Suppressor macrophage treated with lipopolysaccharide for 4 hours (primary cell): ENCODE data around the gene CAMTA1.
A peak's percentile ranks its signal among the peaks of the same experiment; 100 is the strongest.
"Not testable (repeated sequence)": the region's sequence is repeated elsewhere in the genome, so short reads cannot be mapped to it uniquely, and the experiment has no call there.

Experiments
- DNase-seq: peaks from one replicate; pipeline ENCODE4 v3.0.0-alpha.2; 2020

CAMTA1 gene

GRCh38 chr1:6810146-6810734 is 25.0 kb downstream of the CAMTA1 start:
- DNase-seq = not testable (repeated sequence)

- no peak for DNase-seq
Observed at GRCh38 chr1:6811583-6811982, 26.3 kb downstream of the CAMTA1 start.

DNA sequence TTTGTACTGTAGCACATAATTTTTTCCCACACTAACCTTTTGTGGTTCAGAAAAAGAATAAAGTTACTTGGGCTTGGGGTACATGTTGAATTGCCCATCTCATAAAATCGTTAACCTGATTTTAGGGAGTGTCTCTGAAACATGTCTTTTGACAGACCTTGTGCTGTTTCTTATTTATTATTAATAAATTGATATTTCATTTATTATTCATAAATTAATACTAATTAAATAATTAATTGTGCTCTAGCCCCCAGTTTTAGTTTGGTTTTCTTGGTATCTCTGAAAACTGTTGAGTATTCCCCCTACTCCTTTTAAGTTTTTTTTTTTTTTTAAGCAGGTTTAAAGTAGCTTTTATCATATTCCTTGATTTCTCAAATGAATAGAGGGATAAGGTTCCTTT is 27.9 kb downstream of the CAMTA1 start:
- no peak for DNase-seq

- peak; percentile 25 for DNase-seq
Observed at GRCh38 chr1:6815726-6816125, 30.5 kb downstream of the CAMTA1 start.

- no peak for DNase-seq
Observed at GRCh38 chr1:6819246-6820040, 34.2 kb downstream of the CAMTA1 start.

- DNase-seq = no peak
Observed at GRCh38 chr1:6820899-6821298, 35.6 kb downstream of the CAMTA1 start.

DNA sequence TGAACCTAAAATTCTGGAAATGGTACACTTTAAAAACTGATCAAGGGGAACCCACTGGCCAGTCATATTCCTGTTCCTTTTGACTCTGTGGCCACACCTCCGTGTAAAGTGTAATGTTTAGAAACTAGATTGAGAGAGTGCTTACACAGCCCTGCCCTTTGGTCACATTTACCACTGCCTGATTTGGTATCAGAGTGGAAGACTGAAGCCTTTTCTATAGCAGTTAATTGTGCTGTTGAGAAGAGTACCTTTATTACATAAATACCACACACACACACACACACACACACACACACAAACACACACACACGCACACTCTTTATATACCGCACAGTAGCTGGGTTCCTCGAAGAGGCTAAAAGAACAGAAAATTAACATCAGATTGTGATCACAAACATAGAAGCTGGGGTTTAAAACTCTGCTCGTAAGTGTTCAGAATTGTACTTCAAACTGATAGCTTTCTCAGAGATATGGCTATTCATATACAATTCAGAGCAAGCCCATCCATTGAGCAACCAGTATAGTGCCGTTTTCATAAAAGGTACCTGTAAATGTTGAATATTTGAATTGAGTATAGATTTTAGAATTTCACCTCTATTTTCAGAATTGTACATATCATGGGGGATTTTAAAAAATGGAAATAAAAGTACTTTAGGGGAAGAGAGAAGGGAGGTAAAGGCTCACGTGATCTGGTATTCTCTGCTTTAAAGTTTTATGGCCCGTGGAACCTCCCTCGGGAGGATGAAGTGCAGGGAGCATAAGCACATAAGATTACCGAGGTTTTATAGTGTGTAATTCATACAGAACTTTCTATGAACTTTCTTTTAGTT is 37.5 kb downstream of the CAMTA1 start:
- no peak for DNase-seq

GRCh38 chr1:6823793-6824192 is 38.5 kb downstream of the CAMTA1 start:
- DNase-seq = no peak

DNA sequence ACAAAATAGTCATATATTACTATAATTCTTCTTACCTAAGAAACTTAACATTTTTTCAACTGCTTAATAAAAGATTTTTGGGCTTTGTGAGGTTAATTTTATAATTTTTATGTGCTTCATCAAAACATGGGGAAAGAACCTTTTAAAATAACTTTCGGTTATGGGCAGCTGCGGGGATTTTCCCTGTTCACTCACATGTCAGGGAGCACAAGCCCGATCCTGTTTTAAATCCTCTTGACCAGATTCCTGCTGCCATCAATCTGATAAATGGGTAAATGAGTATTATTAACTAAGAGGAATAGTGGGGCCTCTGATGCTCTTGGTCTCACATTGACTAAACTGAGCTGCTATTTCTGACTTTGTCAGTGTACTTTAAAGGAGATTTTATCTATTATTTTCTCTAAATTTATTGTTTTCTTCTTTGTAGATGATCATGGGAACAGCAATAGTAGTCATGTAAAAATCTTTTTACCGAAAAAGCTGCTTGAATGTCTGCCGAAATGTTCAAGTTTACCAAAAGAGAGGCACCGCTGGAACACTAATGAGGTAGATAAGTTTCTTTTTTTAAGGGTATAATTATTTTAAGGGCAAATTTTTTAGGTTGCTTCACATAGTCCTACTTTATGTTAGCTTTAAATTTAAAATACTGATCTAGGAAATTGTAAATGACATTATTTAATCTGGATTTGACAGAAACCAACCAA is 39.6 kb downstream of the CAMTA1 start:
- DNase-seq = no peak

DNA sequence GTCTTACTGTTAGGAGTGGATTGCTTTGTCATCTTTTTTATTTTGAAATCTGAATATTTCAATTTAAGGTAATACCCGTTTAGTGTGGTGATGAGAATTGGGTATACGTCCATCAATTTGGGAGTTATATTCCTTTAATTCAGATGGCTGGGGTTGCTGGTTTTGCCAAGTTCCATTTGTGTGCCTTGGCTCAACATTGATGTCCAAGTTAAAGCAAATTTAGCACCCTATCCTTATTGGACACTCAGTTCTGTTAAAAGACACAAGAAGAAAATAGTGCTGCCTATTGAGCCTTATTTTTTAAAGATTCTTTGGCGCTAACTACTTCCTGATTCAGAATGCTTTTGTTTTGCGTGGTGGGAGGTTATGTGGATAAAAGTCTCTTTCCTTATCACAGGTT is 40.6 kb downstream of the CAMTA1 start:
- no peak for DNase-seq

- no peak for DNase-seq
Observed at GRCh38 chr1:6827079-6827478, 41.8 kb downstream of the CAMTA1 start.

DNA sequence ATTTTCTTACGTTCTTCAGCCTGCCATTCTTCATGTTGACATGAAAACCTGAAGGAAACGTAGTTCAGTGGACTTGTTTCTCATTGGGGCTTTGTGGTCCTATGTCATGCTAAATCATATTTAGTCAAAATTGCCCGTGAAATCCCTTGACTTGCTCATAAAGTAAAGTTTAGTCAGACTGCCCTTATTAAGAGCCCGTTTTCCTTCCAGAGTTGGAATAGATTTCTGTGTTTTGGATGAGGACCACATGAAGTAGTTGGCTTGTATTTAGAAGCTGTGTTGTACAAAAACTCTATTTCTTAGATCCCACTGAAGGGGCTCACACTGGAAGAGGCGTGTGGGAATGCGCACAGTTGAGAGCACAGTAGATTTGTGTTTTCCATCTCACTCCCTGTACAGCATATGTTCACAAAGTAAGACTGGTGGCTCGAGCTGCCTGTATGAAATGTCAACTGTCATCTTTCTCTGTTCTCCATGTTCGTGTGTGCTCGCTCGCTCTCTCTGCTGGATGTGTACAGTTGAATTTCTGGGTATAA is 42.4 kb downstream of the CAMTA1 start:
- DNase-seq = no peak

DNA sequence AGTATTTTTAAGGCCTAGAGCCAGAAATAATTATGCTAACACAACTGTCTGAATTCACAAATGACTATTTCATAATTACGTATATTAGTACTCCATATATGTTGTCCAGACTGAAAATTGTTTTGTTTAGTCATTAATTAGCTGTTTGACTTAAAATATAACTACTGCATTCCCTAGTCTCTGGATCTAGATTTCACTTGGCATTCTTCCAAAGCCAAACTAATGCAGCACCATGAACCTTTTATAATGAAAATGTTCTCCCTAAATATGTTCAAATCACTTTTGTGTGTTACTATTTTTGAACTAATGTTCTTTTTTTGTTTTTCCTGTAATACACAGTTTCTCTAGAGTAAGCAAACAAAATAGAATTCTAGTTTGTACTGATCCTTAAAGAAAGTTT is 46.1 kb downstream of the CAMTA1 start:
- no peak for DNase-seq

GRCh38 chr1:6832006-6832405 is 46.8 kb downstream of the CAMTA1 start:
- not testable (repeated sequence) for DNase-seq

DNA sequence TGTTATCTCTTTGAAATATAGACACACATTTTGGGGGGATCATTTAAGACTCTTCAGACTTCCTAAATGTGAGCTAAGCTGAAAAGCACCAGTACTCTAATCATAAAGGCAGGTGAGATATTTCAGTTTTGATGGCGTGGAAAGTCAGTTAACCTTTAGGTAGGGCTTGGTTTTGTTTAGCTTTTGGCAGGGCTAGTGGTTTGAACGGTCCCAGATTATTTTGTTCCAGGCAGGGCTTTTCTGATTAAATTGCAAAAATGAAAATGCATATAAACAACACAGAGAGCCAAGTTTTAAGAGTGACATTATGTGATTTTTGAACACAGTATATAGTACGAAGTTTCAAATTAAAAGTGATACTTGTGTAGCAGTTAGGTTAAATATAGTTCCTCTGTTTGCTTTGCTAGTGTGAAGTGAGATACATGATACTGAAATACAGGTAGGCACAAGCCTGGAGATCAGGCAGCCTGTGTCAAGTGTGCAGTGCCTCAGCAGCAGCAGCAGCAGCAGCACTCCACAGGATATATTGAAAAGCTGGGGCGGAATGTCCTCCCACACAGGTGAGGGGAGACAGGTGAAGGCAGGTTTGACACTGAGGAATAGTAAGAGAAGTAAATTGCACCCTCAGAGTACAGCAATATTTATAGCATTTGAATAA is 47.4 kb downstream of the CAMTA1 start:
- no peak for DNase-seq

DNA sequence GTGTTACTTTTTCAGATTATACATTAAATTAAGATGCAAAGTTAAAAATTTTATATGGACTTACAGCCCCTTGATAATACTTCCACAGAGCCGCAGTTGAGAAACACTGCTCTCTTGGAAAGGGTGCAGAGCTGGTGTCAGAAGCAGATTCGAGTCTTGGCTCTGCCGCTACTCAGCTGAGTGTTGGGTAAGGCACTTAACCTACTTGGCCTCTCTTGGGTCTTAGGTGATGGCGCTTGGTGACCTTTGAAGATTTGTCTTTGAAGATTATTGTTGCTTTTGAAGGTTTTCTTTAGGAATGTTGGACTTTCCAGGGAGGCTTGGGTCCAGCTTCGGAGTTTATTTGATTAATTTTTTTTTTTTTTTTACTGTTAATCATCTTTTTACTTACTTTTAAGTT is 48.5 kb downstream of the CAMTA1 start:
- DNase-seq = no peak

DNA sequence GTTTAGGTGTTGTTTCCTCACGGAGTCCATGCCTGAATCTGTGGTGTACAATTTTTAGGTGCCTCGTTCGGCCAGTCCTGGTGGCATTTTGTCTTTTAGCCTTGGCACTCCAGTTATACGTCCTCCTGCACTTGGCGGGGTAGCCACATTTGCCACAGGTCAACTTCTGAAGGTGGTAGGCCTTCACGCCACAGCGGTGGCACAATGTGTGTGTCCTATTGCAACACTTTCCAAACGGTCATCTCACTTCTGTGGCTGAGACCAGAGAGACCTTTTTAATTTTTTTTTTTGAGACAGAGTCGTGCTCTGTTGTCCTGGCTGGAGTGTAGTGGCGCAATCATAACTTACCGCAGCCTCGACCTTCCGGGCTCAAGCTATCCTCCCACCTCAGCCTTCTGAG is 49.1 kb downstream of the CAMTA1 start:
- no peak for DNase-seq

DNA sequence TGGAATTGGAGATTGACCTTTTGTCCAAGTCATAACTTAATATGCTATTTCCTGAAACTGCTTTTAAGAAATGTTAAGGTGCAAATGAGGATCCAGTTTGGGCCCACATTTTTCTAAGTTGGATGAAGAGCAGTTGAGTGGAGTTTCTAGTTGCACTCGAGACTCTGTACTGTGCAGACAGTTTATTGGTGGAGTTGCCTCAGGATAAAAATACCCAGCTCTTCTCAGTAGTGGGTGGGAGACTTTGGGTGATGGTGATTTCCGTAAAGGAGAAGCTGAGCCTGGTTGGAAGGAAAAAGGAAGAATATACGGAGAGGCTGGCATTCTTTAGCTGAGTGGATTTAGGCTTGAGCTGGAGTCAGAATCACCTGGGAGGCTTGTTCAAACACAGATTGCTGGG is 49.9 kb downstream of the CAMTA1 start:
- DNase-seq = no peak

- DNase-seq = no peak
Observed at GRCh38 chr1:6842301-6842700, 57.0 kb downstream of the CAMTA1 start.

- DNase-seq = not testable (repeated sequence)
Observed at GRCh38 chr1:6845786-6846185, 60.5 kb downstream of the CAMTA1 start.

- DNase-seq = no peak
Observed at GRCh38 chr1:6848816-6849215, 63.6 kb downstream of the CAMTA1 start.

- no peak for DNase-seq
Observed at GRCh38 chr1:6850537-6850936, 65.3 kb downstream of the CAMTA1 start.
